ENCODE data around the gene PITPNM2. TPM values are rescaled to one million over a fixed set of nuclear protein-coding genes. Genes with fewer than 3 reads are reported as not detected.
A peak's percentile ranks its signal among the peaks of the same experiment; 100 is the strongest.

The PITPNM2 gene
- total RNA-seq, 2 experiments from 2014 or later = 0.42 to 0.73 TPM

DNA sequence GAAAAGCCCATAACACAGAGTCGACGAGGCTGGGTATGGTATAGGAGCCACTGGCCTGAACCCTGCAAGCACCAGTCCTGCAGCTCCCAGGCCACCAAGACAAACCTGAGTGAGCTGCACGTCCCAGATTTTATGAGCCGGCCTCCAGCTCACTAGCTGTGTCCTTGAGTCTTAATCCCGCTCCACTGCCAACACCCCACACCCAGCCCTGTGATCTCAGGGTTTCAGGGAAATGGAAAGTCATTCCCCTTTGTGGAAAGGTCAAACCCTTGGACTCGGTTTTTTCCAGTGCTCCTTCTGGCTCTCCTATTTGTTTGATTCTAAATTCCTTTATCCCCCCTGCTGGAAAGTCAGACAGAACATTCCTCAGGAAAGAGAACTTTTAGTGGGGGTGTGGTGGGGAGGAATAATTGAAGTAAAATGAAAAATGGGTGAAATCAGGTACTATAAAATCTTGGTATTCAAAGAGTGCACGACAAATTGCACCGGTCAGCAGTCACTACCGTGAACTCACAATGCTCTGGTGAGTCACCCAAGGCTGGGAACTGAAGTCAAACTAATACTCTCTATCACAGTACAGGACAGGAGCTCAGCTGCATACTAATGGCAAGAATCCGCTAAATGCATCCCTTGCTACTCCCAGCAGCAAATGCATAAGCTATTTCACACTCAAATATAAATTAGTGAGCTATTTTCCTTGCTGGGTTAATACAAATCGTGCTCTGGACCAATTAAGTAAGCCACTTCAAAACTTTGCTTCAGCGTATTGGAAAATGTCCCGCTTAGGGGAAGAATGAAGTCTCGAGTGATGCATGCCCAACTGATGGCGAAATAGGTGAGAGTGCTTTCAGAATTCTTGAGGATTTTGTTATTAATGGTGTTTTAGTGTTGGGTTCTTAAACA, 9.0 kb downstream of the PITPNM2 start:
- Histone ChIP-seq H3K9me3 (ENCODE audit: low read length) (no peaks in the 10 kb centered on the region), H3K36me3 (ENCODE audit: insufficient read depth, low read length) (no peaks in the 10 kb centered on the region), H3K27ac (ENCODE audit: low read depth, low read length, poor library complexity, severe bottlenecking) (no peak overlapping the region), H3K4me2 (ENCODE audit: low read length) (peak overlapping the region; percentile 19; the same call in 1 of the 2 replicates), H3K4me1 (ENCODE audit: insufficient read depth, low read length, poor library complexity, severe bottlenecking) (no peaks in the 10 kb centered on the region), H2AFZ (ENCODE audit: low read length) (no peak overlapping the region), H3K4me3 (ENCODE audit: low read depth, low read length, poor library complexity, severe bottlenecking) (no peak overlapping the region), H3K9me2 (ENCODE audit: insufficient read depth, low read length) (no peaks in the 10 kb centered on the region), H3K79me2 (ENCODE audit: insufficient read depth, low read depth, low read length) (no peaks in the 10 kb centered on the region), H4K20me1 (ENCODE audit: insufficient read depth, low read length) (no peaks in the 10 kb centered on the region)
- no peak for TF ChIP-seq EZH2phosphoT487 (IDR thresholded peaks at IDR 0.05; ENCODE audit: borderline replicate concordance, low read depth, low read length)
- TF ChIP-seq, protein P1, sequence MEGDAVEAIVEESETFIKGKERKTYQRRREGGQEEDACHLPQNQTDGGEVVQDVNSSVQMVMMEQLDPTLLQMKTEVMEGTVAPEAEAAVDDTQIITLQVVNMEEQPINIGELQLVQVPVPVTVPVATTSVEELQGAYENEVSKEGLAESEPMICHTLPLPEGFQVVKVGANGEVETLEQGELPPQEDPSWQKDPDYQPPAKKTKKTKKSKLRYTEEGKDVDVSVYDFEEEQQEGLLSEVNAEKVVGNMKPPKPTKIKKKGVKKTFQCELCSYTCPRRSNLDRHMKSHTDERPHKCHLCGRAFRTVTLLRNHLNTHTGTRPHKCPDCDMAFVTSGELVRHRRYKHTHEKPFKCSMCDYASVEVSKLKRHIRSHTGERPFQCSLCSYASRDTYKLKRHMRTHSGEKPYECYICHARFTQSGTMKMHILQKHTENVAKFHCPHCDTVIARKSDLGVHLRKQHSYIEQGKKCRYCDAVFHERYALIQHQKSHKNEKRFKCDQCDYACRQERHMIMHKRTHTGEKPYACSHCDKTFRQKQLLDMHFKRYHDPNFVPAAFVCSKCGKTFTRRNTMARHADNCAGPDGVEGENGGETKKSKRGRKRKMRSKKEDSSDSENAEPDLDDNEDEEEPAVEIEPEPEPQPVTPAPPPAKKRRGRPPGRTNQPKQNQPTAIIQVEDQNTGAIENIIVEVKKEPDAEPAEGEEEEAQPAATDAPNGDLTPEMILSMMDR (conservative IDR thresholded peaks at IDR 0.05; ENCODE audit: low read length) = no peak
- intact Hi-C loops (cut with micrococcal nuclease; ENCODE audit: unreplicated experiment) = no loop called here
- POLR2A ChIA-PET = interaction anchor here (0.5 to 1.0 kb wide), 2 partner anchors 12 to 176 kb away, joined by 3 to 7 read pairs; no protein-coding TSS in a partner anchor
- DNase-seq (ENCODE audit: low spot score) = no peak
- CTCF ChIA-PET (ENCODE audit: unreplicated experiment) = no interaction called here
- no TSS peak for BruUV-seq (replicated peaks)

DNA sequence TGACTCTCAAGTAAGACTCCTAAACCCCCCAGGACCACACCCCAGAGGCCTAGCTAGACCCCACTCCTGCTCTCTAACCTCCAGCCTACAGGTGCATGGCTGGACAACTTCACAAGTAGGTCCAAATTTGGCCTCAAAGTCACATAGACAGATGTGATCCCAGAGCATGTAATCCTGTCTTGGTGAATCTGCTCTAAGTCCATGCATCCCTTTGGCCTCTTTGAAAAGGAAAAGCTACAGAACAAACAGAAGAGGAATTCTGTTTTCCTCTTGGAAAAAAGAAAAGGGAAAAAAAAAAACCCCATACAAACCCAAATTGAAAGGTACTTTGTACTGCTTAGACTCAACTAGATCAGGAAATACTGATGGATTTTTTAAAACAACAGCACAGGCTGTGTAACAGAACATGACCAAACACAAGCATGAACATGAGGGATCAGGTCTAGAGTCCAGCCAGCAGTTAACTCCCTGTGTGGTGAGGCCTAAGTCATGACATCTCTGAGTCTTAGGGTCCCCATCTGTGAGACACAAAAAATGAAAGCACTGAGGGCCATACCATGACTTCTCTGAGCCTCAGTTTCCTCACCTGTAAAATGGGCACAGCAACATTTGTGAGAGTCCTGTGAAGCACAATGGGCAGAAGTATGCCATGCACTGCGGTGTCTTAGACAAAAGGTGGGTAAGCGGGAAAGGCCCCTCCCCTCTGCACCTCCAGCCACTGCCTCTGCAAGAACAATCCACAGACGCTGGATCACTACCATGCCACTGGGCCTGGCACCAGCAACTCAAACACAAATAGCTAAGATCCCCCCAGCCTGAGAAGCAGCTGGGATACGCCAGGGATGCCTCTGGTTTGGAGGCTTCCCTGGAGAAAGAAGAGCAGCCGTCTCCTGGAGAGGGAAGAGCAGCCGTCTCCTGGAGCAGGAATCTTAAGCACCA, 9.9 kb downstream of the PITPNM2 start:
- Histone ChIP-seq H3K4me2 (ENCODE audit: low read length) (no peak overlapping the region; the same call in 1 of the 2 replicates), H3K9me2 (ENCODE audit: insufficient read depth, low read length) (no peaks in the 10 kb centered on the region), H4K20me1 (ENCODE audit: insufficient read depth, low read length) (no peaks in the 10 kb centered on the region), H3K27ac (ENCODE audit: low read depth, low read length, poor library complexity, severe bottlenecking) (no peak overlapping the region), H3K9me3 (ENCODE audit: low read length) (no peaks in the 10 kb centered on the region), H3K4me1 (ENCODE audit: insufficient read depth, low read length, poor library complexity, severe bottlenecking) (no peaks in the 10 kb centered on the region), H3K36me3 (ENCODE audit: insufficient read depth, low read length) (no peaks in the 10 kb centered on the region), H3K4me3 (ENCODE audit: low read depth, low read length, poor library complexity, severe bottlenecking) (no peak overlapping the region), H2AFZ (ENCODE audit: low read length) (no peak overlapping the region), H3K79me2 (ENCODE audit: insufficient read depth, low read depth, low read length) (no peaks in the 10 kb centered on the region)
- ChIA-PET POLR2A (no interaction called here), CTCF (ENCODE audit: unreplicated experiment) (no interaction called here)
- BruUV-seq (replicated peaks) = no TSS peak
- DNase-seq (ENCODE audit: low spot score) = no peak
- intact Hi-C loops (cut with micrococcal nuclease; ENCODE audit: unreplicated experiment) = no loop called here
- TF ChIP-seq, protein P1 (conservative IDR thresholded peaks at IDR 0.05; ENCODE audit: low read length) = no peak
- TF ChIP-seq EZH2phosphoT487 (IDR thresholded peaks at IDR 0.05; ENCODE audit: borderline replicate concordance, low read depth, low read length) = no peak

Data from OCI-LY7 (cell line).